GM12878 (cell line): Measurements from ENCODE around the gene RBPMS2. TPM values are rescaled to one million over a fixed set of nuclear protein-coding genes. Genes with fewer than 3 reads are reported as not detected.
"Not testable (repeated sequence)": the region's sequence is repeated elsewhere in the genome, so short reads cannot be mapped to it uniquely, and the experiment has no call there.

Source experiments
- ATAC-seq: fragments of 200-7000 bp; cut with Tn5 transposase; 3 replicates; pipeline ENCODE4 v1.9.1; 2020; ENCODE audit warnings: mild to moderate bottlenecking, moderate library complexity
- BruUV-seq: library from RNA; stranded (reverse); fragments of 400-500 nt; replicated peaks from 2 replicates; lab custom pipeline; 2021; lab: Mats Ljungman, UMichigan
- CTCF ChIA-PET: fragments of 300-600 bp; sonication (Branson Sonifier 250); formaldehyde crosslinking; extraction: SDS; loops from one replicate; lab custom pipeline; 2021; ENCODE audit warnings: inconsistent platforms; lab: Yijun Ruan, JAX
- POLR2A ChIA-PET: fragments of 350-600 bp; formaldehyde crosslinking; extraction: SDS; loops from one replicate; lab custom pipeline; 2021; ENCODE audit warnings: inconsistent platforms; lab: Charles Lee
- RAD21 ChIA-PET: fragments of 300-600 bp; sonication (Branson Sonifier 250); formaldehyde crosslinking; loops from one replicate; lab custom pipeline; 2023; ENCODE audit warnings: antibody characterized with exemption; ENCODE audit not compliant: unreplicated experiment; lab: Charles Lee
- SMC1A ChIA-PET: fragments of 300-600 bp; sonication (Branson Sonifier 250); formaldehyde crosslinking; loops from one replicate; lab custom pipeline; 2023; ENCODE audit not compliant: unreplicated experiment, uncharacterized antibody; lab: Charles Lee
- DNase-seq: peaks from one replicate; pipeline ENCODE4 v3.0.0-alpha.2; 2011; ENCODE audit warnings: low read depth, low spot score
- FAIRE-seq: peaks from 3 replicates; lab custom pipeline; 2011; peaks lifted over from hg19 to GRCh38; lab: Jason Lieb, UNC
- H2AFZ ChIP-seq: 2 replicates; pipeline ENCODE4 v1.6.0; 2011; ENCODE audit warnings: low read depth, low read length, control low read depth; ENCODE audit not compliant: control insufficient read depth
- H3K27ac ChIP-seq: 2 replicates; pipeline ENCODE4 v1.5.1; 2011; ENCODE audit warnings: control low read depth; ENCODE audit not compliant: control insufficient read depth, insufficient read depth
- H3K27me3 ChIP-seq, 2 experiments: replicated peaks in 1 of 2; 2 replicates each; pipeline versions ENCODE4 v1.6.0 to v1.6.1; 2011; ENCODE audit warnings: low read length in 1 of 2; ENCODE audit not compliant: control insufficient read depth in 2 of 2, insufficient read depth in 2 of 2
- H3K36me3 ChIP-seq, 2 experiments: 2 replicates each; pipeline ENCODE4 v1.5.1; 2011; ENCODE audit warnings: low read length in 1 of 2; ENCODE audit not compliant: control insufficient read depth in 2 of 2, insufficient read depth in 2 of 2
- H3K4me1 ChIP-seq: 2 replicates; pipeline ENCODE4 v1.6.1; 2011; ENCODE audit warnings: mild to moderate bottlenecking, low read length, moderate library complexity, mixed read lengths; ENCODE audit not compliant: control insufficient read depth, insufficient read depth
- H3K4me2 ChIP-seq: 2 replicates; pipeline ENCODE4 v1.6.0; 2011; ENCODE audit warnings: control low read depth; ENCODE audit not compliant: control insufficient read depth, insufficient read depth
- H3K4me3 ChIP-seq: fragments of 200-600 bp; sonication (generic); 2 replicates; pipeline ENCODE4 v1.5.1; 2016
- H3K79me2 ChIP-seq: 2 replicates; pipeline ENCODE4 v1.6.0; 2011; ENCODE audit warnings: low read length; ENCODE audit not compliant: control insufficient read depth, insufficient read depth
- H3K9ac ChIP-seq: 2 replicates; pipeline ENCODE4 v1.8.0; 2011; ENCODE audit warnings: low read length, control low read depth, mixed read lengths; ENCODE audit not compliant: control insufficient read depth, insufficient read depth
- H3K9me3 ChIP-seq: replicated peaks from 3 replicates; pipeline ENCODE4 v1.5.1; 2011; ENCODE audit warnings: mild to moderate bottlenecking, low read length; ENCODE audit not compliant: control insufficient read depth, insufficient read depth
- H4K20me1 ChIP-seq: 2 replicates; pipeline ENCODE4 v1.6.0; 2011; ENCODE audit not compliant: control insufficient read depth, insufficient read depth
- ATF7 ChIP-seq: fragments of 450-650 bp; IDR thresholded peaks from 2 replicates; pipeline ENCODE4 v1.6.1; 2016; ENCODE audit warnings: low read depth, mild to moderate bottlenecking
- RB1 ChIP-seq: fragments of 450-650 bp; formaldehyde crosslinking; IDR thresholded peaks from 2 replicates; pipeline ENCODE4 v1.6.1; 2017; ENCODE audit warnings: mild to moderate bottlenecking, borderline replicate concordance
- SPI1 ChIP-seq: IDR thresholded peaks from 2 replicates; pipeline ENCODE4 v1.6.1; 2011; ENCODE audit warnings: low read depth, mild to moderate bottlenecking, low read length, moderate library complexity, borderline replicate concordance; ENCODE audit not compliant: insufficient read depth
- WGBS: methylation state at CpG from one replicate; pipeline ENCODE4 v1.1.6; 2016; ENCODE audit warnings: low lambda C conversion rate; ENCODE audit not compliant: insufficient replicate concordance, insufficient coverage; ENCODE audit errors: missing lambda C conversion rate; 5-methylcytosine and 5-hydroxymethylcytosine counted together
- in situ Hi-C: fragments of 300-500 bp; cut with MboI; formaldehyde crosslinking; loops from 9 replicates; pipeline ENCODE4 v1.14.3; 2018; ENCODE audit warnings: mixed read lengths
- intact Hi-C: fragments of 100-400 bp; cut with micrococcal nuclease; formaldehyde crosslinking; loops from one replicate; pipeline ENCODE4 v1.14.2; 2022; ENCODE audit not compliant: unreplicated experiment
- polyA plus RNA-seq, 11 experiments: library from polyadenylated mRNA; depleted of rRNA in 4 of 11; unstranded in 6 of 11; stranded (reverse) in 5 of 11; fragments of >200 nt; fragmentation: Nextera tagmentation in 4 of 11; fragmentation: Illumina TruSeq in 1 of 11; extraction: Ambion mirVana in 4 of 11; extraction: Trizol in 1 of 11; gene quantifications; 1 replicate in 1 of 11; 2 replicates in 10 of 11; pipeline versions ENCODE4 v1.2.1 to v1.2.3, GENCODE V29; 2011 to 2016; ENCODE audit warnings: inconsistent platforms in 2 of 11, missing spikeins in 2 of 11, low read depth in 1 of 11
- total RNA-seq, 4 experiments: library from RNA; depleted of rRNA in 3 of 4; stranded (reverse); fragments of >200 nt in 3 of 4; fragmentation: Illumina TruSeq in 1 of 4; extraction: Trizol in 1 of 4; gene quantifications; 2 replicates each; pipeline versions ENCODE4 v1.2.1 to v1.2.3, GENCODE V29; 2013 to 2021
- TF ChIP-seq, protein P1 (sequence below): fragments of 450-650 bp; IDR thresholded peaks from 2 replicates; pipeline ENCODE4 v1.6.1; 2017; ENCODE audit warnings: low read depth, mild to moderate bottlenecking, moderate library complexity

The RBPMS2 gene
- total and polyA plus RNA-seq, 10 of the 15 experiments (the other 5 are each of a cell fraction or from before 2014, with no cell fraction given): 0.06 to 0.31 (median 0.19) TPM; not detected in 3

DNA sequence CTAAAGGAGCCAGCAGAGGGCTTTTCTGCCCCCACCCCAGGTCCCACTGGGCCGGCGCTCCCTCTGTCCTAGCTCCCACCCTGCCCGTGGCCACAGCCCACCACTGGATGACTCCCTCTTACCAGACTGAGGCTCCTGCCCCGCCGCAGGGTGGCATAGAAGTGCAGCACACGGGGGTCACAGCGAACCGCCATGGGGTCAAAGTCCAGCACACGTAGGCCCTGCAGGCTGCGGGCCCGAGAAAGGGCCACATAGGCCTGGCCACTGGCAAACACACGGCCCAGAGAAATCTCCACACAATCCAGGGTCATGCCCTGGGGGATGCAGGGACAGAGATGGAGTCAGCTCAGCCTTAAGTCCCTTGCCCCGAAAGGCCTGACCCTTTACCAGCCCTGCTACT is 41.1 kb upstream of the RBPMS2 start (continued):
- TF ChIP-seq RB1 (no peak), SPI1 (no peak)
- TF ChIP-seq, protein P1, sequence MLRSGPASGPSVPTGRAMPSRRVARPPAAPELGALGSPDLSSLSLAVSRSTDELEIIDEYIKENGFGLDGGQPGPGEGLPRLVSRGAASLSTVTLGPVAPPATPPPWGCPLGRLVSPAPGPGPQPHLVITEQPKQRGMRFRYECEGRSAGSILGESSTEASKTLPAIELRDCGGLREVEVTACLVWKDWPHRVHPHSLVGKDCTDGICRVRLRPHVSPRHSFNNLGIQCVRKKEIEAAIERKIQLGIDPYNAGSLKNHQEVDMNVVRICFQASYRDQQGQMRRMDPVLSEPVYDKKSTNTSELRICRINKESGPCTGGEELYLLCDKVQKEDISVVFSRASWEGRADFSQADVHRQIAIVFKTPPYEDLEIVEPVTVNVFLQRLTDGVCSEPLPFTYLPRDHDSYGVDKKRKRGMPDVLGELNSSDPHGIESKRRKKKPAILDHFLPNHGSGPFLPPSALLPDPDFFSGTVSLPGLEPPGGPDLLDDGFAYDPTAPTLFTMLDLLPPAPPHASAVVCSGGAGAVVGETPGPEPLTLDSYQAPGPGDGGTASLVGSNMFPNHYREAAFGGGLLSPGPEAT: no peak

DNA sequence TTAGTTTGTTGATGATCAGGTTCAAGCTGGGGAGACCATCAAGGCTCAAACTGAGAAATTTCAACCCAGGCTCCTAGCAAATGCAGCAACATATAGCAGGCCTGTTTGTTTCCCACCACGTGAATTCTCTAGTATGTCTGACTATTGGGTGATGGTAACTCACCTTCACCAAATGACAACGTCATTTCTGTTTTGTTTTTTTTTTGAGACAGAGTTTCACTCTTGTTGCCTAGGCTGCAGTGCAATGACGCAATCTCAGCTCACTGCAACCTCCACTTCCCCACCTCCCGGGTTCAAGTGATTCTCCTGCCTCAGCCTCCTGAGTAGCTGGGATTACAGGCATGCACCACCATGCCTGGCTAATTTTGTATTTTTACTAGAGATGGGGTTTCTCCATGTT is 39.6 kb upstream of the RBPMS2 start:
- 17% methylated on average over 4 of the region's 4 CpGs for WGBS
- in situ Hi-C loops: loop anchor here (5.0 kb wide), 1 partner anchor 83 kb away; no protein-coding TSS in a partner anchor
- not testable (repeated sequence) for BruUV-seq, H2AFZ ChIP-seq, DNase-seq, H3K4me3 ChIP-seq, H3K9ac ChIP-seq, H3K27me3 ChIP-seq, H3K27ac ChIP-seq, H3K79me2 ChIP-seq, FAIRE-seq, H3K9me3 ChIP-seq, H3K4me2 ChIP-seq
- CTCF ChIA-PET: interaction anchor here (0.7 to 17.1 kb wide), 8 partner anchors 12 to 194 kb away, joined by 3 to 529 read pairs (median 33); no protein-coding TSS in a partner anchor
- POLR2A ChIA-PET: interaction anchor here (0.7 to 6.0 kb wide), 5 partner anchors 11 to 82 kb away, joined by 3 to 38 read pairs (median 3); partner anchors contain the start of gene PIF1
- H3K4me1 ChIP-seq: peaks cover 17% of the 10 kb centered on the region
- SMC1A ChIA-PET: interaction anchor here (1.0 to 16.7 kb wide), 8 partner anchors 7 to 92 kb away, joined by 3 to 308 read pairs (median 8); partner anchors contain the start of genes PIF1 and PLEKHO2
- intact Hi-C loops: loop anchor here (5.0 kb wide), 1 partner anchor 128 kb away; no protein-coding TSS in a partner anchor
- ATAC-seq: peak; percentile 9; the same call in 2 of the 3 replicates
- RAD21 ChIA-PET: interaction anchor here (0.7 to 8.0 kb wide), 5 partner anchors 11 to 179 kb away, joined by 3 to 104 read pairs (median 6); partner anchors contain the start of gene PIF1
- H3K36me3 ChIP-seq: peaks cover 5 to 18% of the 10 kb centered on the region in 2 experiments
- peak; percentile 74 for TF ChIP-seq ATF7
- TF ChIP-seq, all 136 proteins: peak for 1; not testable (repeated sequence) for 135
- not testable (repeated sequence) for H4K20me1 ChIP-seq

- H3K4me2 ChIP-seq, H2AFZ ChIP-seq, DNase-seq, H3K4me3 ChIP-seq, H3K9me3 ChIP-seq, H3K27ac ChIP-seq, ATAC-seq, H3K79me2 ChIP-seq, BruUV-seq, H3K9ac ChIP-seq, FAIRE-seq, H3K27me3 ChIP-seq, H4K20me1 ChIP-seq: not testable (repeated sequence)
- ChIA-PET RAD21 (interaction anchor here (0.7 to 8.0 kb wide), 7 partner anchors 11 to 178 kb away, joined by 3 to 104 read pairs (median 6); partner anchors contain the start of gene PIF1), POLR2A (interaction anchor here (0.7 to 6.0 kb wide), 6 partner anchors 8 to 83 kb away, joined by 3 to 38 read pairs (median 7); partner anchors contain the start of gene PIF1), SMC1A (interaction anchor here (0.6 to 16.7 kb wide), 11 partner anchors 7 to 613 kb away, joined by 3 to 308 read pairs (median 5); partner anchors contain the start of gene PIF1), CTCF (interaction anchor here (0.7 to 17.1 kb wide), 9 partner anchors 7 to 91 kb away, joined by 3 to 529 read pairs (median 51); partner anchors contain the start of gene PIF1)
- intact Hi-C loops (loop anchor here (5.0 kb wide), 1 partner anchor 127 kb away; no protein-coding TSS in a partner anchor), in situ Hi-C loops (loop anchor here (5.0 kb wide), 1 partner anchor 82 kb away; no protein-coding TSS in a partner anchor)
- peaks cover 17% of the 10 kb centered on the region for H3K4me1 ChIP-seq
- peaks cover 5 to 13% of the 10 kb centered on the region in 2 experiments for H3K36me3 ChIP-seq
- 92% methylated on average over 8 of the region's 8 CpGs for WGBS
Observed at GRCh38 chr15:64814283-64814682, 38.9 kb upstream of the RBPMS2 start.
